ENCODE results near the gene KTN1.

KTN1 gene

DNA sequence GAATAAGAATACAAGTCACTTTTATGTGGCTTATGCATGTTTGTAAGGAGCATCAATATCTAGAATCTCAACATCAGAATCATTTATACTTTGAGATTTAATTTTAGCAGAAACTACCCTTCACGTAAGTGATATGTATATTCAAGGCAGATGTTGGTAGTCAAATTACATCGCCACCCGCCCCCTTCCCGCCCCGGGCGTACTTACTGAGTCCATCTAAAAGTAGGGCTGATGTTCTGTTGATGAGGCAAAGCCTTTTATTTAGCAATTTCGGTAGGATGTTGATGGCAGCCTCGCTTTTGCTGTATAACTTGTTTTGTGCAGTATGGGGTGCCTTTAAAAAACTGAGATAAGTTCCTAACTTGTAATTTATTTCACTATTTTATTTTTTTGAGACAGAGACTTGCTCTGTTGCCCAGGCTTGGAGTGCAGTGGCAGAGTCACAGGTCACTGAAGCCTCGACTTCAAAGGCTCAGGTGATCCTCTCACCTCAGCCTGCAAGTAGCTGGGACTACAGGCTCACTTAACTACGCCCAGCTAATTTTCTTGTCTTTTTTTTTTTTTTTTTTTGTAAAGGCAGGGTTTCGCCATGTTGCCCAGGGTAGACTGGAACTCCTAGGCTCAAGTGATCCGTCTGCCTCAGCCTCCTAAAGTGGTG lies 30.8 kb downstream of the KTN1 start:
- no peak for DNase-seq

DNA sequence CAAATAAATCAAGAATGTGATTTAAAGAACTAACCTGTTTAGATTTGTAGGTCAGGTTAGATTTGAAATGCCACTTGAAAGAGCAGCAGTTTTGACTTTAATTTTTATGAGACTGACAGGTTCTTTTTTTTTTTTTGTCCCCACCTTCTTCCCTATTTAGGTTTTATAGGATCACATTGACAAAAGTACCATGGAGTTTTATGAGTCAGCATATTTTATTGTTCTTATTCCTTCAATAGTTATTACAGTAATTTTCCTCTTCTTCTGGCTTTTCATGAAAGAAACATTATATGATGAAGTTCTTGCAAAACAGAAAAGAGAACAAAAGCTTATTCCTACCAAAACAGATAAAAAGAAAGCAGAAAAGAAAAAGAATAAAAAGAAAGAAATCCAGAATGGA lies 31.9 kb downstream of the KTN1 start:
- no peak for DNase-seq

DNA sequence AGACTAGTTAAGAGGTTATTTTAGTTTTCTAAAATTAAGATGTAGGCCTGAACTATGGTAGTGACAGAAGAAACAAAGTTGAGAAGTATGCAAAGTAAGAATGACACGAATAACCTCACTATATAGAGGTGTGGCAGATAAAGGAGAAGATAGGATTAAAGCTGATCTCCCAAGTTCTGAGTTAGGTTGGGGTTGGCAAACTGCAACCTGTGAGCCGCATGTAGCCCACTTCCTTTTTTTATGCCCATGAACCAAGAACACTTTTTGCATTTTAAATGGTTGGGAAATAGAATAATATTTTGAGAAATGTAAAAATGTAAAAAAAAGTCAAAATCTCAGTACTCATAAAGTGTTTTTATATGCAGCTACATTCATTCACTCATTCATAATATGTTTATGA lies 34.3 kb downstream of the KTN1 start:
- no peak for DNase-seq

DNA sequence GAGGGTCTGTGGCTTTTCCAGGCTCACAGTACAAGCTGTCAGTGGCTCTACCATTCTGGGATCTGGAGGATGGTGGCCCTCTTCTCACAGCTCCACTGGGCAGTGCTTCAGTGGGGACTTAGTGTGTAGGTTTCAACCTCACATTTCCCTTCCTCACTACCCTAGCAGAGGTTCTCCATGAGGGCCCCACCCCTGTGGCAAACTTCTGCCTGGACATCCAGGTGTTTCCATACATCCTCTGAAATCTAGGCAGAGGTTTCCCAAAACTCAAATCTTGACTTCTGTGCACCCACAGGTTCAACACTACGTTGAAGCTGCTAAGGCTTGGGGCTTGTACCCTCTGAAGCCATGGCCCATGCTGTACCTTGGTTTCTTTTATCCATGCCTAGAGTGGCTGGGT lies 40.3 kb downstream of the KTN1 start:
- DNase-seq, result no peak

DNA sequence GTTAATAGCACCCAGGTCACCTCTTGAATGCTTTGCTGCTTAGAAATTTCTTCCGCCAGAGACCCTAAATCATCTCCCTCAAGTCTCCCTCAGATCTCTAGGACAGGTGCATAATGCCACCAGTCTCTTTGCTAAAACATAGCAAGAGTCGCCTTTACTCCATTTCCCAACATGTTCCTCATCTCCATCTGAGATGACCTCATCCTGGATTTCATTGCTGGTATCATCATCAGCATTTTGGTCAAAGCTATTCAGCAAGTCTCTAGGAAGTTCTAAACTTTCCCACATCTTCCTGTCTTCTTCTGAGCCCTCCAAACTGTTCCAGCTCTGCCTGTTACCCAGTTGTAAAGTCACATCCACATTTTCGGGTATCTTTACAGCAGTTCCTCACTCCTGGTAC lies 41.0 kb downstream of the KTN1 start:
- no peak for DNase-seq

DNA sequence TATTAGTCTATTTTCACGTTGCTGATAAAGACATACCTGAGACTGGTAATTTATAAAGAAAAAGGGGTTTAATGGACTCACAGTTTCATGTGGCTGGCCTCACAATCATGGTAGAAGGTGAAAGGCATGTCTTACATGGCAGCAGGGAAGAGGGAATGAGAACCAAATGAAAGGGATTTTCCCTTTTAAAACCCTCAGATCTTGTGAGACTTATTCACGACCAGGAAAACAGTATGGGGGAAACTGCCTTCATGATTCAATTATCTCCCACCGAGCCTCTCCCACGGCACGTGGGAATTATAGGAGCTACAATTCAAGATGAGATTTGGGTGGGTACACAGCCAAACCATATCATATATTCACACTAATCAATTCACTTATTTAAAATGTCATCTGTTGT lies 41.4 kb downstream of the KTN1 start:
- DNase-seq, result no peak

DNA sequence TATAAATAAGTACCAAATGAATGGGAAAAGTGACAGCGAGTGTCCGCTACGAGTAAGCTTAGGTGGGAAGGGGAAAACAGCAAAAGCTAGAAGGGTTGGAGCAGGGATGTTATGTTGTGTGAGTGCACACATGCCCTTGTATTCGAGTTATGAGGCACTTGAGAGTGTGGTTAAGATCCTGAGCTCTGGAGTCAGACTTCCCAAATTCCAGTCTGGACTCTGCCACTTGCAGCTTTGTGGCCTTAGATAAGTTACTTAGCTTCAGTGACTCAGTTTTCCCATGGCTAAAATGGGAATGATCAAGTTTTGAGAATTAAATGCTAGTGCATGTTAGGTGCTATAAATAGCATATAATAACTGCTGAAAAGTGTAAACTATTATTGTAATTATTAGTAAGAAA lies 44.9 kb downstream of the KTN1 start:
- no peak for DNase-seq

DNA sequence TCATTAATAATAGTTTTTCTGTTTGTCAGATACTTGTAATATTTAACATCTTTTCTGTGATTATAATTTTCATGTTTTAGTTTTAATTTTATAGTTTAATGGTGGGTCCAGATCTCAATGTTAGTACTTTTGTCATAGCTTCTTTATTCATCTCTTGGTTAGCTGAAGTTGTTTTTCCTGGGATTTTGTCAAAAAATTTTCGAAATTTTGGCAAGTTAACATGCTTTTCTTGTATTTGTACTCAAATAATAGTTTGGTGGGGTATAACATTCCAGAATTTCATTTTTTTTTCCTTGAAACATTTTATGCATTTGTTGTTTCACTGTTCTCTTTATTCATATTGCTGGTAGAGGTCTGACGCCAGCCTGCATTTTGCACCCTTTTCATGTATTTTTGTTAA lies 45.5 kb downstream of the KTN1 start:
- DNase-seq, result no peak

DNA sequence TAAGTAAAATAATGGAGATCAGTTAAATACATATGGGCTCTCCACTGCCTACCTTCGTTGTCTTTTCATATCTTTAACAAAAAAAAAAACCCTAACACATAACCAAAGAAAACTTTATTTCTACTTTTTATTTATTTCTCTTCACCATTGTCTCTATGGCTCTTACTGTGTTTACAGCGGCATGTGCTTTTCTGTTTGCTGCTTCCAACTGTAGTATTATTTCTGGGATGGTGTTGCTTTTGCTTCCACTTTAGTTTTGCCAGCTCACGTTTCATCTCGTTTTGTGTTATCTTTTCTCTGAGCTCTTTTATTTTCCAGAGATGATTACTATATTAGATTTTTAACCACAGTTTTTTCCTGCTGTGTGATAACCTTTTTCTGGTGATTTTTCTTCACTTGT lies 46.1 kb downstream of the KTN1 start:
- no peak for DNase-seq

DNA sequence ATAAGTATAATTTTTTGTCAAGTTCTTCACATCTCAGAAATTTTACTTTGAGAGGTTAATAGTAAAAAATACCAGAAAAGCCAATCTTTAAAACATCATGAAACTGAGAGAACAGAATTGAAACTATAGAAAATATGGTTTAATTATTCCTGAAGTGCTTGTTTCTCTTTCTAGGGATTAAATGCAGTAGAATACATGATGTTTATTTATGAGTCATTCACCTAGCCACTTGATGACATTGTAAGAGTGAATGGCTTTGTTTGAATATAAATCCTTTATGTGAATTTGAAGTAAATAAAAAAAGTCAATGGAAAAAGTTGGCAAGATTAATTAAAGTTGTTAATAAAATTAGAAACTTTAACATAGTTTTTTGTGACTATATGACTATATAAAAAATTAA lies 48.4 kb downstream of the KTN1 start:
- no peak for DNase-seq

DNA sequence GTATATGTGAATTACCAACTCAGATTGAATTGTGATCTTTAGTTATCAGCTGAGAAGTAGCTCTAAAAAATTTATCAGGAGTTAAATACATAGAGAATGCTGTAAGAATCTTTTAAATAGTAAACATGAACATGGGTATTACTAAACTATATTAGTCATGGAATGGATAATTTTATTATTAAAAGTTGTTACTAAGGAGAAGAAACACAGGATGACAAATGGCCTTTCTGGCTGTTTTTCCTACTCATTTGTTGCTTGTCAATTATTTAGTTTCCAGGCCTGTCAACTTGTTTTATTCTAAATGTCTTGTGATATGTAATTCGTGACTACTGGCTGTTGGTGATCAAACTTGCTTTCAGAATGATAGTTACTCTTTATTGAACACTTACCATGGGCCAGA lies 58.7 kb downstream of the KTN1 start:
- DNase-seq, result no peak

DNA sequence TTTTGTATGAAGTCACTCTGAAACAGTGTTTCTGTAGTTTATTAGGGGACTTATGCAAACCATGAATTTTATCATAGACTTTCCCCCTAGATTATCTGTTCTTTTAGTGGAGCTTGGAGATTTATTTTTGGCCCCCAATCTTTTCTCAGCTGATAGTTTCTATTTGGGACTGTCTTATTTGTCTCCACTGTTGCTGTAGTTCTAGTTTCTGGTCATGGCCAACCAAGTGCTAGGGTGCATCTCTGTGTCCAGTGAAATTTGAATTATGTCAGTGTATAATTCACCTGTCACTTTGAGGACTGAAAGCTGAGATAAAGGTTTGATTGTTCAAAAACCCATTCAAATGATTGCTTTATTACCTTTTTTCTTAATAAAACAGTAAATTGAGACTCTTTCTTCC lies 61.3 kb downstream of the KTN1 start:
- DNase-seq, result no peak

DNA sequence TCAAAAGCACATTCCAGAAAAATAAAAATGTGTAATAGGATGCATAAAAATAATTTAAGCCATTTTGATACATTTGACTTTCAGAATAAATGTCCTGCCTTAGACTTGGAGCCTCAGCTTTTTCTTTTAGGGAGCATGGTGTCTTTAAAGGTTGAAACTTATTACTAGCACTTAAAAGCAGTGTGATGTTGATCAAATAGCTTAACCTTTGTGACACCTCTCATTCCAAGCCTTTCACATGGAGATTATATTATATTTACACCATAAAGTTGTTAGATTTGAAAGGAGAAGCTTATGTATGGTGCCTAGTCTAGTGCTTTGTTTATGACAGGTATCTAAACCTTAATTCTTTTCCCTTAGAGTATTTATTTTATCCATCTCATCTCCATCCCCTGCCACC lies 61.9 kb downstream of the KTN1 start:
- no peak for DNase-seq

DNA sequence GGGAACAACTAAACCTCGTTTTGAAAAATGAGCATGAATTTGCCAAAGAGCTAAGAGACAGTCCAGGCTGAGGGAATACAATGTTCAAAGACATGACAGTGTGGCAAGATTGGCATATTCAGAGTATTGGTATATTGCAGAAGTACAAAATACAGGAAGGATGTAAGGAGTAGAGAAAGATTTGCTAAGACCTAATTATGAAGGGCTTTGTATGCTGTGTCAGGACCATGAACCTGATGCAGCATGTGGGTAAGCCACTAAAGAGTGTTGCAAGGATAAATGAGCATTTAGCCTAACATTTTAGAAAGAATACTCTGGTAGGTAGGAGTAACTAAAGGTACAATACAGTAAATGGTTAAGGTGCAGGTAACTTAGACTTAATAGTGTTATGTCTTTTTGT lies 65.1 kb downstream of the KTN1 start:
- DNase-seq, result no peak

DNA sequence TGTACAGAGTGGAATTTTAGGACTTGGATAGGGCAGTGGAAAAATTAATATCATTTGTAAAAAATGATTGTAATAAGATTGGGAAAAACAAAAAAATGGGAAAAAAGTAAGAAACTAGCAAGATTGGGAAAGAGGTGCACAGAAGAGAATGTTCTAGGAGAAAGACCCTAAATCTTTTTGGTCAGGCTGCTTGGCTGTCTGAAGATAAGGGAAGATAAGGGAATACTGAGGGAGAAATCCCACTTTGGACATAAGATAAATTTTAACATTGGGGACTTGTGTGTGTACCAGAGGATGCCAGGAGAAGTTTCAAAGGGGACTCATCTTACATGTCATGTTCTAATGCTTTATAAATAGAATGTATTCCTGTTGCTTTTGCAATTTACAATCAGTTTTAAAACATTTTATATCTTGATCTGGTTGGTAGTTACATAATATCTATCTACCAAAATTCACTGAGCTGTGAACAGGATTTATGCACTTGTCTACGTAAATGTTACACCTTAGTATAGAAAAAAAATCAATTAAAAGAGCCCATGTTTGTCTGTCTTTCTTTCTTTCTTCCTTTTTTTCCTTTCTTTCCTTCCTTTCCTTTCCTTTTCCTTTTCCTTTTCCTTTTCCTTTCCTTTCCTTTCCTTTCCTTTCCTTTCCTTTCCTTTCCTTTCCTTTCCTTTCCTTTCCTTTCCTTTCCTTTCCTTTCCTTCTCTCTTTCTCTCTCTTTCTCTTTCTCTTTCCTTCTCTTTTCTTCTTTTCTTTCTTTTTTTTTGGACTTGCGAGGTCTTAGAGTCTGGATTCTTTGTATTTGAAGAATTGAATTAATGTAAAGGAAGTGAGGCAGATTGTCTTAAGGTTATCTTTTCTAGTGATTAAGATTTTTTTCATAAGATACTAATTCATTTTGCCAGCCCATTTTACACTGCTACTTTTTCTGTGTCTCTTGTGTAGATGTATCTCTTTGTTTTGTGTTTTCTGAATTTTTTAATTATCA lies 66.1 kb downstream of the KTN1 start:
- DNase-seq, result no peak

DNA sequence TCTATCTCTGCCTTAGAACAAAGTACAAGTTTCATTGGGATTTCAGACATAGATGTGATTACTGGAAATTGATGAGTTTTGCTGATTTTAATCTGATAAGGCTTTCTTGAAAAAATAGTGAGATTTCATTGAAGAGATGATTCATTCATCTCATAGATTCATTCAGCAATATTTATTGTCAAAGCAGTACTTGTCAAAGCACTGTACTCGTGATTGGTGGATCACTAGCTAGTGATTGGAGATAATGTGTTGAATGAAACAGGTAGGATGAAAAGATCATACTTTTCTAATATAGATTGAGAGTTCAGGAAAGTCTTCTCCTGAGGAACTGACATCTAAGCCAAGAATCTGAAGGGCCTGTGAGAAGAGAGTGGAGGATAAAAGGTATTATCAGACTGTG lies 71.0 kb downstream of the KTN1 start:
- DNase-seq, result no peak

DNA sequence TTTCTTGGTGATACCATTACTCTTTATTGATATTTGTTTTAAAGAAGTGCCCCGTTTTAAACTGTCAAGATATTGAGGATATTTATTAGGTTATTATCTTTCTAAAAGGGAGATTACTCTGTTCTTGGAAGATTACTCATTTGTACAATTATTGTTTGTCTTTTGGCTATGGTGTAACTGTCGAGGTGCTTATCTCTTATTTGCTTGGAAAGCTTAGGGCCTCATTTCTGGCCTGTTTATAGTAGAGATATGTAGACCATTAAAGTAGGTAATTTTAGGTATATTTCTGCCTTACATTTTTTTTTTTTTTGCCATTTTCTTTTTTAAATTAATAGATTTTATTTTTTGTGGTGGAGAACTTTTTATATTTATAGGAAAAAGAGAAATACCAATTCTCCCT lies 74.2 kb downstream of the KTN1 start:
- DNase-seq, result no peak

DNA sequence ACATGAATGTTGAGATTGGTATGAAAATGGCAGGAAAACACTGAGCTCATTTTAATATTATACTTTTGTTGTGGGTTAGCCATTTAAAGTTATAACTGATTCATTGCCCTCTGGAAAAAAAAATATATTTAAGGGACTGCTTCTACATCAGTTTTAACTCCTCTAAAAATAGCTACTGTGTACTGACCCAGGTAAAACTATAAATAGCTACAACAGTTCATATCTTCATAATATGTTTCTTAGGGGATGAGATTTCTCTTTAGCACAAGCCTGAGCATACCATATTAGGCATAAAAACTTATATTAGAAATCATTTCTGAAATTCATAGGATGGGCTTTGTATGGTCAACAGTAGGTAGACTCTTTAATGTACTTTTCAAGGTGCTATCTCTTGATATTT lies 81.0 kb downstream of the KTN1 start:
- DNase-seq, result no peak

DNA sequence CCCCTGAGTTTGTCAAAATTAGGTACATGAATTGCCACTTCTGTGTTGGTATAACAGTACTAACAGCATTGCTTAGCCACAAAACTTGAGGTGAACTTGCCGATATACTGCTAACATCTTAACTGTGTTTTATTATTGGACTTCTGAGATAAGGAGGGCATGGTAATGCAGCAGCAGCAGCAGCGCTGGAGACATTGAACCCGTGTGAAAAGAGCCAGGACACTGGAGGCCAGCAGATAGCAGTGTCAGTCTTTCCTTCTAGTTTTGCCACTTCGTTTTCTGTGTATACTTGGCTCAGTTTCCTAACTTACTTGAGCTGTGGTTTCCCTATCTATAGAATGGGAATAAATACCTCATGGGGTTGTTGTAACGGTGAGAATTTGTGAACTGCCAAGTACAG lies 82.7 kb downstream of the KTN1 start:
- no peak for DNase-seq

DNA sequence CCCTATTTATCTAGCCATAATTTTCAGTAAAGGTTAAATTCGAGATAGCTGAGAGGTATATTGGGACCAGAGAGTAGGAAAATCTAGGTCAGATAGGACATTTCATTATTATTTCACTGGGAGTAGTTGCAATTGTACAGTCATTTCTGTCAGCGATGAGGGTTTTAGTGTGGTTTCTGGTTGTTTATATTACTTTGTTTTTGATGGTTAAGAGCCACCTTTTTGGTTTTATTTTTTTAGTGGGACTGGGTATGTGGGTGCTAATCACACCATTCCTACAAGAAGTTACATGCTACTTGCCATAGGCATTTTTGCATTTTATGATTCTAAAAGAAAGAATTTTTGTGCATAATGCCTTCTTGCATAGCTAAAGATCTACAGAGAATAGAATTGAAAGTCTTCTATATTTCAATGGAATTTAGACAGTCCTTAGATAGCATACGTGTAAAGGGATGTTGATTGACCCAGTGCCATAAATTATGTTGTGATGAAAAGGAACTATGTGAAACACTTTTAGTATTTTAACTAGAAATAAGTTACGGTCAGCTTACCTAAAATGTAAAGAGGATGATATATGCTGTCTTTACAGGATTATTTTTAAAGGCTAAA lies 85.2 kb downstream of the KTN1 start:
- DNase-seq, result no peak

DNA sequence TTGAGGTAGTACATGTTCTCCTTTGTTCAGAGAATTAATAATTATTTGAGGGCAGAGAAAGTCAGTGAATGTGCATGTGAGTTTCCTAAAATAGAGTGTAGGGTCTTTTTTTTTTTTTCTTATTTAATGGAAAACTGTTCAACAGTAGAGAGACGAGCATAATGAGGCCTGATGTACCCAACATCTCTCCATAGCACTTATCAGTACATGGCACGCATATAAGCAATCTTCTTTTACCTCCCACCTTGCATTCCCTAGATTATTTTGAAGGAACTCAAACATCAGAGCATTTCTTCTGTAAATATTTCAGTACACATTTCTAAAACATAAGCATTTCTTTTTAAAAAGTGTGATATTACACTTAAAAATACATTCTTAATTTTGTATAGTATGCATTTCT lies 87.8 kb downstream of the KTN1 start:
- DNase-seq, result no peak

DNA sequence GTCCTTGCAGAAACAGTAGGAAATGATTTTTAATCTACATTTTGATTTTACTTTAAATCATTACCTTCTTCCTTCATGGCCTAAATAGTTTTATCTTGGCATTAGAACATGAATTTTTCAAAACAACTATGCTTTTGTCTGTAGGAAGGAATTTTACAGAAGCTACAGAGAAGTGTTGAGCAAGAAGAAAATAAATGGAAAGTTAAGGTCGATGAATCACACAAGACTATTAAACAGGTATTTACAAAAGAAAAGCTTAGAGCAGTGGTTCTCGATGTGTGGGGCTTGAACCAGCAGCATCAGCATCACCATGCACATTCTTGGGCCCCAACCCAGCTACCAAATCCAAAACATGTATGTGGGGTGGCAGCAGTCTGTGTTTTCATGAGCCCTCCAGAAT lies 91.6 kb downstream of the KTN1 start:
- no peak for DNase-seq

DNA sequence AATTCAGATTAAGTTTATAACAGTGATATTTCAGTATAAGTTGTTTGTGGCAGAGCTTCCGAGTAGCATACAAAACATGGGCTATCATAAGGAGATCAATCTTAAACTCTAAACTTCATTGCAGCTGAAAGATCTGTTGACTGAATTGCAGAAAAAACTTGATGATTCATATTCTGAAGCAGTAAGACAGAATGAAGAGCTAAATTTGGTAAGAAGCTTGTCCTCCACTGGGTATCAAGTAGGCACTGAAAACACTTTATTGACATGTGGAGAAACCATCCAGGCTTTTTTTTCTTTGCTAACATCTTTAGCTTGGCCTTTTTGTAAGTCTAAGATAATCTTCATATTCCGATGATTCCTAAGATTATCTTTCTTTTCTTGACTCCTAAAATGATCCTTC lies 93.0 kb downstream of the KTN1 start:
- no peak for DNase-seq

DNA sequence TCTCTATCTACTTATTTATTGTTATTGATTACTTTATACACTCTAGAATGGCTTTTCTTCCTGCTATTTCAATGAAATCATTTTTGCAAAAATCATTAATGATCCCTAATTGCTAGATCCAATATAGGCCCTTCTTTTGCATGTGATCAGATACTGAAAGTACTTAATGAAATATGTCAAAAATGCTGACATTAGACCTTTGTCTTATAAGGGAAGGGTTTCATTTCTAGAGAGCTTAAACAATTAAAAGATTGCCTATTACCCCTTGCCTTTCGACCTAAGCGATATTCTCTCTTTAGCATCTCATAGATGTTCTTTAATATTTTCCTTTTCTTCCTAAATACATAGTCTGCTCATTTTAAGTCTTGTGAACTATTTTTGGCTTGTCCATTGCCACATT lies 101.1 kb downstream of the KTN1 start:
- no peak for DNase-seq
